HepG2 (cell line): ENCODE results near the gene ELAVL3. TPM values are rescaled to one million over a fixed set of nuclear protein-coding genes. Genes with fewer than 3 reads are reported as not detected.
A peak's percentile ranks its signal among the peaks of the same experiment; 100 is the strongest.

Experiments used
- ATRX ChIP-seq: sonication (generic); formaldehyde crosslinking; IDR thresholded peaks from 2 replicates; pipeline ENCODE4 v1.4.0; 2020; ENCODE audit warnings: missing genetic modification reagents, borderline replicate concordance
- EED ChIP-seq: sonication (generic); formaldehyde crosslinking; IDR thresholded peaks from 2 replicates; pipeline ENCODE4 v1.5.0; 2020; ENCODE audit warnings: mild to moderate bottlenecking, missing genetic modification reagents
- HCFC1 ChIP-seq: fragments of 150-350 bp; IDR thresholded peaks from 2 replicates; pipeline ENCODE4 v1.6.1; 2014; ENCODE audit warnings: low read depth, low read length
- HOXA5 ChIP-seq: sonication (generic); formaldehyde crosslinking; IDR thresholded peaks from 2 replicates; pipeline ENCODE4 v1.4.0; 2020; ENCODE audit warnings: missing genetic modification reagents
- PITX1 ChIP-seq: sonication (generic); formaldehyde crosslinking; IDR thresholded peaks from 2 replicates; pipeline ENCODE4 v1.5.1; 2020; ENCODE audit warnings: mild to moderate bottlenecking, missing genetic modification reagents
- POLR2G ChIP-seq: fragments of 200-400 bp; formaldehyde crosslinking; IDR thresholded peaks from 2 replicates; pipeline ENCODE4 v1.6.1; 2018; ENCODE audit warnings: mild to moderate bottlenecking, low read depth, low read length, moderate library complexity
- REPIN1 ChIP-seq: sonication (generic); formaldehyde crosslinking; IDR thresholded peaks from 2 replicates; pipeline ENCODE4 v1.8.0; 2022; ENCODE audit warnings: missing genetic modification reagents, low read depth, mild to moderate bottlenecking, borderline replicate concordance
- SALL1 ChIP-seq: sonication (generic); formaldehyde crosslinking; IDR thresholded peaks from 2 replicates; pipeline ENCODE4 v1.8.0; 2022; ENCODE audit warnings: mild to moderate bottlenecking, missing genetic modification reagents
- SMYD3 ChIP-seq: sonication (generic); formaldehyde crosslinking; IDR thresholded peaks from 2 replicates; pipeline ENCODE4 v1.8.1; 2023; ENCODE audit warnings: mild to moderate bottlenecking, missing genetic modification reagents
- TAF1 ChIP-seq: sonication (generic); formaldehyde crosslinking; IDR thresholded peaks from 2 replicates; pipeline ENCODE4 v1.4.0; 2020; ENCODE audit warnings: missing genetic modification reagents
- TEAD3 ChIP-seq: optimal IDR thresholded peaks from 2 replicates; pipeline ENCODE3; 2016; ENCODE audit warnings: borderline replicate concordance
- ZEB1 ChIP-seq: IDR thresholded peaks from 2 replicates; pipeline ENCODE4 v1.6.1; 2012; ENCODE audit warnings: mild to moderate bottlenecking, low read depth, inconsistent platforms; ENCODE audit not compliant: insufficient replicate concordance
- ZFP36L2 ChIP-seq: sonication (generic); formaldehyde crosslinking; IDR thresholded peaks from 2 replicates; pipeline ENCODE4 v1.4.0; 2020; ENCODE audit warnings: missing genetic modification reagents
- ZMYM2 ChIP-seq: sonication (generic); formaldehyde crosslinking; IDR thresholded peaks from 2 replicates; pipeline ENCODE4 v1.8.0; 2022; ENCODE audit warnings: mild to moderate bottlenecking, missing genetic modification reagents
- ZNF234 ChIP-seq: sonication (generic); formaldehyde crosslinking; conservative IDR thresholded peaks from 2 replicates; pipeline ENCODE4 v1.5.1; 2020; ENCODE audit warnings: mild to moderate bottlenecking, missing genetic modification reagents
- ZNF616 ChIP-seq: sonication (generic); formaldehyde crosslinking; IDR thresholded peaks from 2 replicates; pipeline ENCODE4 v1.5.0; 2020; ENCODE audit warnings: low read depth, mild to moderate bottlenecking, missing genetic modification reagents
- ZNF660 ChIP-seq: sonication (generic); formaldehyde crosslinking; IDR thresholded peaks from 2 replicates; pipeline ENCODE4 v1.5.1; 2020; ENCODE audit warnings: mild to moderate bottlenecking, low read depth, missing genetic modification reagents, borderline replicate concordance
- ZSCAN20 ChIP-seq: sonication (generic); formaldehyde crosslinking; IDR thresholded peaks from 2 replicates; pipeline ENCODE4 v1.4.0; 2020; ENCODE audit warnings: missing genetic modification reagents, mild to moderate bottlenecking, borderline replicate concordance
- polyA plus RNA-seq, 8 experiments: library from polyadenylated mRNA; depleted of rRNA in 3 of 8; stranded (reverse) in 7 of 8; unstranded in 1 of 8; fragments of >200 nt; fragmentation: Illumina TruSeq in 4 of 8; extraction: Trizol in 4 of 8; gene quantifications; 2 replicates each; pipeline versions ENCODE4 v1.2.1 to v1.2.3, GENCODE V29; 2011 to 2016; ENCODE audit warnings: low read depth in 4 of 8, missing spikeins in 1 of 8, mixed read lengths in 1 of 8; ENCODE audit not compliant: insufficient read depth in 1 of 8
- total RNA-seq, 5 experiments: library from RNA; depleted of rRNA; stranded (reverse); fragments of >200 nt; fragmentation: Illumina TruSeq; extraction: Trizol; gene quantifications; 2 replicates each; pipeline ENCODE4 v1.2.3, GENCODE V29; 2016; ENCODE audit warnings: low read depth in 1 of 5
- TF ChIP-seq, protein P1 (sequence below): sonication (generic); formaldehyde crosslinking; IDR thresholded peaks from 2 replicates; pipeline ENCODE4 v1.4.0; 2020; ENCODE audit warnings: mild to moderate bottlenecking, missing genetic modification reagents, borderline replicate concordance
- TF ChIP-seq, protein P2 (sequence below): sonication (generic); formaldehyde crosslinking; IDR thresholded peaks from 2 replicates; pipeline ENCODE4 v1.4.0; 2020; ENCODE audit warnings: mild to moderate bottlenecking, missing genetic modification reagents
- TF ChIP-seq, protein P3 (sequence below): sonication (generic); formaldehyde crosslinking; IDR thresholded peaks from 2 replicates; pipeline ENCODE4 v1.5.0; 2020; ENCODE audit warnings: mild to moderate bottlenecking, missing genetic modification reagents
- TF ChIP-seq, protein P4 (sequence below): sonication (generic); formaldehyde crosslinking; IDR thresholded peaks from 2 replicates; pipeline ENCODE4 v1.4.0; 2020; ENCODE audit warnings: missing genetic modification reagents
- TF ChIP-seq, protein P5 (sequence below): IDR thresholded peaks from 2 replicates; pipeline ENCODE4 v1.6.1; 2012; ENCODE audit warnings: inconsistent platforms

ELAVL3 gene
- total and polyA plus RNA-seq, 2 of the 13 experiments (the other 11 are each of a cell fraction or from before 2014, with no cell fraction given): 0.03 TPM; not detected in 1

DNA sequence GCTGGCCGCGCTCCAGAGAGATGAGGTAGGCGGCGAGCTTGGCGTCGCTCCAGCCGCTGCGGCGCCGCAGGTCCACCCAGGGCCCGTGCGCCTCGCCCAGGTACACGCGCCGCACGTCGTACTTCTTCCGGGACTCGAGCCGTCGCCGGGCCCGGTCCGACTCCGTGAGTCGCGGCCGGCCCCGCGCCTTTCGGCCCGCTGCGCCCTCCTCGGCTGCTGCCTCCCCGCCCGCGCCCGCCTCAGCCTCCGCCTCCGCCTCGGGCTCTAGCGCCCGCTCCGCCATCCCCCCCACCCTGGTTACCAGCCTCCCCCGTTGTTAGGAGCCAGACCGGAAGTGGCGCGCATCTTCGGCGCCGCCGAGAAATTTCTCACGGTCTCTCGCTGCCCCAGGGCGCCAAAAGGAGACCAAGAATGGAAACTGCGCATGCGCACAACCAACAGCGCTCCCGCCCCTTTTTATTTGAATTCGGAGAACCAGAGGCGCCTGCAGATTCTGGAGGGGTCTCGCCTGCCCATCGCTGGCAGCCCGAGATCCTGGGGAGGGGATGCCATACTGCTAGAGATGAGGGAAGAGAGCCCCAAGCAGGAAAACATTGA is 24.8 kb upstream of the ELAVL3 start, which contains the start of gene ZNF653 (continued):
- TF ChIP-seq, protein P1, sequence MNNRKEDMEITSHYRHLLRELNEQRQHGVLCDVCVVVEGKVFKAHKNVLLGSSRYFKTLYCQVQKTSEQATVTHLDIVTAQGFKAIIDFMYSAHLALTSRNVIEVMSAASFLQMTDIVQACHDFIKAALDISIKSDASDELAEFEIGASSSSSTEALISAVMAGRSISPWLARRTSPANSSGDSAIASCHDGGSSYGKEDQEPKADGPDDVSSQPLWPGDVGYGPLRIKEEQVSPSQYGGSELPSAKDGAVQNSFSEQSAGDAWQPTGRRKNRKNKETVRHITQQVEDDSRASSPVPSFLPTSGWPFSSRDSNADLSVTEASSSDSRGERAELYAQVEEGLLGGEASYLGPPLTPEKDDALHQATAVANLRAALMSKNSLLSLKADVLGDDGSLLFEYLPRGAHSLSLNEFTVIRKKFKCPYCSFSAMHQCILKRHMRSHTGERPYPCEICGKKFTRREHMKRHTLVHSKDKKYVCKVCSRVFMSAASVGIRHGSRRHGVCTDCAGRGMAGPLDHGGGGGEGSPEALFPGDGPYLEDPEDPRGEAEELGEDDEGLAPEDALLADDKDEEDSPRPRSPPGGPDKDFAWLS: no peak
- TF ChIP-seq HOXA5 (CRISPR knock-in tag) (0 out of 2 replicates have a peak, but pooled peaks have one; percentile 3), PITX1 (CRISPR knock-in tag) (no peak), ZMYM2 (CRISPR knock-in tag) (no peak), EED (CRISPR knock-in tag) (0 out of 2 replicates have a peak, but pooled peaks have one; percentile 28), TEAD3 (CRISPR knock-in tag) (peak; percentile 2), ZNF660 (CRISPR knock-in tag) (no peak), REPIN1 (CRISPR knock-in tag) (no peak), POLR2G (peak; percentile 81), SMYD3 (CRISPR knock-in tag) (no peak), ATRX (CRISPR knock-in tag) (no peak), SALL1 (CRISPR knock-in tag) (peak; percentile 51), ZNF616 (CRISPR knock-in tag) (peak; percentile 30; the same call in 1 of the 2 replicates), ZFP36L2 (CRISPR knock-in tag) (no peak), ZEB1 (peak; percentile 47), ZSCAN20 (CRISPR knock-in tag) (0 out of 2 replicates have a peak, but pooled peaks have one; percentile 43), ZNF234 (0 out of 2 replicates have a peak, but pooled peaks have one; percentile 25), TAF1 (CRISPR knock-in tag) (peak; percentile 53), HCFC1 (peak; percentile 80)
- TF ChIP-seq, protein P2, sequence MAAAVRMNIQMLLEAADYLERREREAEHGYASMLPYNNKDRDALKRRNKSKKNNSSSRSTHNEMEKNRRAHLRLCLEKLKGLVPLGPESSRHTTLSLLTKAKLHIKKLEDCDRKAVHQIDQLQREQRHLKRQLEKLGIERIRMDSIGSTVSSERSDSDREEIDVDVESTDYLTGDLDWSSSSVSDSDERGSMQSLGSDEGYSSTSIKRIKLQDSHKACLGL: peak; percentile 62; the same call in 1 of the 2 replicates
- TF ChIP-seq, protein P3, sequence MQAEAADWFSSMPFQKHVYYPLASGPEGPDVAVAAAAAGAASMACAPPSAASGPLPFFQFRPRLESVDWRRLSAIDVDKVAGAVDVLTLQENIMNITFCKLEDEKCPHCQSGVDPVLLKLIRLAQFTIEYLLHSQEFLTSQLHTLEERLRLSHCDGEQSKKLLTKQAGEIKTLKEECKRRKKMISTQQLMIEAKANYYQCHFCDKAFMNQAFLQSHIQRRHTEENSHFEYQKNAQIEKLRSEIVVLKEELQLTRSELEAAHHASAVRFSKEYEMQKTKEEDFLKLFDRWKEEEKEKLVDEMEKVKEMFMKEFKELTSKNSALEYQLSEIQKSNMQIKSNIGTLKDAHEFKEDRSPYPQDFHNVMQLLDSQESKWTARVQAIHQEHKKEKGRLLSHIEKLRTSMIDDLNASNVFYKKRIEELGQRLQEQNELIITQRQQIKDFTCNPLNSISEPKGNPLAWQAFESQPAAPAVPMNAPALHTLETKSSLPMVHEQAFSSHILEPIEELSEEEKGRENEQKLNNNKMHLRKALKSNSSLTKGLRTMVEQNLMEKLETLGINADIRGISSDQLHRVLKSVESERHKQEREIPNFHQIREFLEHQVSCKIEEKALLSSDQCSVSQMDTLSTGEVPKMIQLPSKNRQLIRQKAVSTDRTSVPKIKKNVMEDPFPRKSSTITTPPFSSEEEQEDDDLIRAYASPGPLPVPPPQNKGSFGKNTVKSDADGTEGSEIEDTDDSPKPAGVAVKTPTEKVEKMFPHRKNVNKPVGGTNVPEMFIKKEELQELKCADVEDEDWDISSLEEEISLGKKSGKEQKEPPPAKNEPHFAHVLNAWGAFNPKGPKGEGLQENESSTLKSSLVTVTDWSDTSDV: peak; percentile 54; the same call in 1 of the 2 replicates
- TF ChIP-seq, protein P4, sequence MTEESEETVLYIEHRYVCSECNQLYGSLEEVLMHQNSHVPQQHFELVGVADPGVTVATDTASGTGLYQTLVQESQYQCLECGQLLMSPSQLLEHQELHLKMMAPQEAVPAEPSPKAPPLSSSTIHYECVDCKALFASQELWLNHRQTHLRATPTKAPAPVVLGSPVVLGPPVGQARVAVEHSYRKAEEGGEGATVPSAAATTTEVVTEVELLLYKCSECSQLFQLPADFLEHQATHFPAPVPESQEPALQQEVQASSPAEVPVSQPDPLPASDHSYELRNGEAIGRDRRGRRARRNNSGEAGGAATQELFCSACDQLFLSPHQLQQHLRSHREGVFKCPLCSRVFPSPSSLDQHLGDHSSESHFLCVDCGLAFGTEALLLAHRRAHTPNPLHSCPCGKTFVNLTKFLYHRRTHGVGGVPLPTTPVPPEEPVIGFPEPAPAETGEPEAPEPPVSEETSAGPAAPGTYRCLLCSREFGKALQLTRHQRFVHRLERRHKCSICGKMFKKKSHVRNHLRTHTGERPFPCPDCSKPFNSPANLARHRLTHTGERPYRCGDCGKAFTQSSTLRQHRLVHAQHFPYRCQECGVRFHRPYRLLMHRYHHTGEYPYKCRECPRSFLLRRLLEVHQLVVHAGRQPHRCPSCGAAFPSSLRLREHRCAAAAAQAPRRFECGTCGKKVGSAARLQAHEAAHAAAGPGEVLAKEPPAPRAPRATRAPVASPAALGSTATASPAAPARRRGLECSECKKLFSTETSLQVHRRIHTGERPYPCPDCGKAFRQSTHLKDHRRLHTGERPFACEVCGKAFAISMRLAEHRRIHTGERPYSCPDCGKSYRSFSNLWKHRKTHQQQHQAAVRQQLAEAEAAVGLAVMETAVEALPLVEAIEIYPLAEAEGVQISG (CRISPR knock-in tag): peak; percentile 62
- TF ChIP-seq, protein P5, sequence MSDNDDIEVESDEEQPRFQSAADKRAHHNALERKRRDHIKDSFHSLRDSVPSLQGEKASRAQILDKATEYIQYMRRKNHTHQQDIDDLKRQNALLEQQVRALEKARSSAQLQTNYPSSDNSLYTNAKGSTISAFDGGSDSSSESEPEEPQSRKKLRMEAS: peak; percentile 68; the same call in 1 of the 2 replicates
